HG02840 (cell line): ENCODE results near the gene CLCN7.

Source experiments
- ATAC-seq: cut with Tn5 transposase; IDR thresholded peaks from one replicate; pipeline ENCODE4 v1.9.1; 2021; ENCODE audit warnings: mild to moderate bottlenecking, moderate library complexity, moderate number of reproducible peaks; ENCODE audit not compliant: unreplicated experiment, low FRiP score

Gene CLCN7, protein sequence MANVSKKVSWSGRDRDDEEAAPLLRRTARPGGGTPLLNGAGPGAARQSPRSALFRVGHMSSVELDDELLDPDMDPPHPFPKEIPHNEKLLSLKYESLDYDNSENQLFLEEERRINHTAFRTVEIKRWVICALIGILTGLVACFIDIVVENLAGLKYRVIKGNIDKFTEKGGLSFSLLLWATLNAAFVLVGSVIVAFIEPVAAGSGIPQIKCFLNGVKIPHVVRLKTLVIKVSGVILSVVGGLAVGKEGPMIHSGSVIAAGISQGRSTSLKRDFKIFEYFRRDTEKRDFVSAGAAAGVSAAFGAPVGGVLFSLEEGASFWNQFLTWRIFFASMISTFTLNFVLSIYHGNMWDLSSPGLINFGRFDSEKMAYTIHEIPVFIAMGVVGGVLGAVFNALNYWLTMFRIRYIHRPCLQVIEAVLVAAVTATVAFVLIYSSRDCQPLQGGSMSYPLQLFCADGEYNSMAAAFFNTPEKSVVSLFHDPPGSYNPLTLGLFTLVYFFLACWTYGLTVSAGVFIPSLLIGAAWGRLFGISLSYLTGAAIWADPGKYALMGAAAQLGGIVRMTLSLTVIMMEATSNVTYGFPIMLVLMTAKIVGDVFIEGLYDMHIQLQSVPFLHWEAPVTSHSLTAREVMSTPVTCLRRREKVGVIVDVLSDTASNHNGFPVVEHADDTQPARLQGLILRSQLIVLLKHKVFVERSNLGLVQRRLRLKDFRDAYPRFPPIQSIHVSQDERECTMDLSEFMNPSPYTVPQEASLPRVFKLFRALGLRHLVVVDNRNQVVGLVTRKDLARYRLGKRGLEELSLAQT

DNA sequence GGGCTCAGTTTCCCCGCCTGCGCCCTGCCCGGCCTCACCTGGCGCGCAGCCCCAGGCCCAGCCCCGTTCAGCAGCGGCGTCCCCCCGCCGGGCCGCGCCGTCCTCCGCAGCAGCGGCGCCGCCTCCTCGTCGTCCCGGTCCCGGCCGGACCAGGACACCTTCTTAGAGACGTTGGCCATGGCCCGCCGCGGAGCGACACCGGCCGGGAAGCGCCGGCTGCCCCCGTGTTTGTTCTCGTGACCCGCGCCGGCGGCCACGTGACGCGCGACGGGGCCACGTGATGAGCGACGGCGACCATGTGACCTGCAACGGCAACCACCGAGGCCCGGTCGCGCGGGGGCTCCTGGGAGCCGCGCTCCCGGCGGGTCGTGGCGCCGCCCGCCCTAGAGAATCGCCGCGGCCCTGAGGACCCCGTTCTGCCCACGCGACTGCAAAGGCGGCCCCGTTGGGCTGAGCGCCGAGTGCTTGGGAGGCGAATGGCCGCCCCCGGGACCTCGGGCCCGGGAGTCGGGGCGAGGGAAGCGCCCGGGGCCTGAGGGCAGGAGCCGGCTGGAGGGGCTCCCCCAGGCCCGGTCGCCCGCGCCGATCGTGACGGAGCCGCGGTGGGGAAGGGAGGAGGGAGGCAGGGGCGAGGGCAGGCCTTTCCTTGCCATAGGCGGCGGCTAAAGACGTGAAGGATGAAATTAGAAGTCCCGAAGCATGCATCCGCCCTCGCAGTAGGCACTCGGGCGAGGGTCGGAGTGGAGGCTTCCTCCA lies at the start of gene CLCN7:
CLCN7 (minus strand) TSS at position 233 of the 756 bp plus-strand sequence; CDS start at position 179, 54 bp downstream.
- ATAC-seq = peak; percentile 84

DNA sequence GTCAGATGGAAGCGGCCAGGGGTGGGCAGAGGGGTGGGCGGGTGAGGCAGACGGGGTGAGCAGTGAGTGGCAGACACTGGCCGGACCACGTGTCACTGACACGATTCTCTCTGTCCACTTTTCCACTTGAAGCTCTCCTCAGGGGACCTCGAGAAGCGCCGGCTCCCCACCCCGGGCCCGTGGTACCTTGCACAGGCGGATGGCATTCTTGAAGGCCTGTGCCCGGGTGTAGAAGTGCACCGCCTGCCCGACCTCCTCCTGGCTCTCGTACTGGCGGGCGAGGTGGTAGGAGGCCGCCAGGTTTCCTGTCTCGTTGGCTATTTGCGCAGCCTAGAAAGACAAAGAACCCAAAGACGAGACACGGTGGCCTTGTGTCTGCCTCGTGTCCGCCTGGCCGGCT lies 49.5 kb upstream of the CLCN7 start:
- no peak for ATAC-seq

DNA sequence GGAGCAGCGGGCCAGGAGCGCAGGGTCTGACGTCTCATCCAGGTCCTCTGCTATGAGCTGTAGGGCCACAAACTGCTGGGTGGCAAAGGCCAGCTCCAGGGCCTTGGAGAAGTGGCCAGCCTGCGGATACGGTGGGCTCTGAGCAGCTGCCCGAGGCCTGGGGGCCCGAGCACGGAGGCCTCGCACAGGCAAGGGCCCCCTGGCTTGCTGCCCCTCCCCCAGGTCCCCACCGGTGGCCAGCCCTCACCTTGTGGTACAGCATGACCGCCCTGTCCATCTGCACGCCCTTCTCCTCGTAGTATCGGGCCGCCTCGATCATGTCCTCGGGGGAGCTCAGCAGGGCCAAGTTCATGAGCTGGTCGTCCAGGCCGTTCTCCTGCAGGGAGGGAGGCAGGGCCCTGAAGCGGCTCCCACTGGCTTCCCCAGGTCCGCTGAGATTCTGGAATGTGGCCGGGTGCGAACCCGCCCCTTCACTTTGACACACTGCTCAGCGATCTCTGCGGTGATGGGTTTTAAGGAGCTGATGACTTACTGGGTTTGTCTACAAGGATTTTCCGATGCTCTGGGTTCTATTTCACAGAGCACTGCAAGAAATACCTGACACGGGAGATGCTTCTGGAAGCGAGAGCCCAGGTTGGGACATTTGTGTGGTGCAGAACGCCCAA lies 48.9 kb upstream of the CLCN7 start:
- no peak for ATAC-seq

DNA sequence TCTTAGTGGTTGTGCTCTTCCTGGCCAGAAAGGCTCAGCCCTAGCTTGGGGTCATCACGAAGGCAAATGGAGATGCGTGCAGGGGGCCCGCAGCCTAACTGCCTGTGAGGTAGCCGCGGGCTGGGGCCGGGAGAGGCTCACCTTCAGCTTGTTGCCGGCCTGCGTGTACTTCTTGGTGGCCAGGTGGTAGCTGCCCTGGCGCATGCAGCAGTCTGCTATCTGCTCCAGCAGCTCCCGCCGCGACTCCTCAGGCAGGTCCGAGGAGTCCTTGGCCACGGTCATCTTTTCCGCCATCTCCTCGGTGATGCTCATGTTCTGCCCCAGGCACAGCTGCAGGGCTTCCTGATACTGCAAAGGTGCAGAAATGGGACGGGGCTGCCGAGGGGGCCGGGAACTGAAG lies 45.6 kb upstream of the CLCN7 start:
- ATAC-seq = no peak

DNA sequence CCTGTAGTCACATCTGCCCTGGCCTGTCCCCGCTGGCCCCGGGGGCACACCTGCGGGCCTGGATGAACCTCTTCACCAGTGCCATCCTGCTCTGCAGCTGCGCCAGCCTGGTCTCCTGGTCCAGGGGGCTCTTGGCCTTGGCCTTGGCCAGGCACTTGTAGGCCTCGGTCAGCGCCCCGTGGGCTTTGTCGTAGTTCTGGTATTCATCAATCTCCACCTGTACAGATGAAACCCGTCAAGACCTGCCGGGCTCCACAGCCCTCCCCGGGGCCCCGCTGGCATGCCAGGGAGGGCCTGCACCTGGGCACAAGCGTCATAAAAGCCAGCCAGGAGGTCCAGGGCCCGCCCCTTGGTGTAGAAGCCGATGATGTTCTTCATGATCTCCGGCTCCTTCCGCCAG lies 45.0 kb upstream of the CLCN7 start:
- ATAC-seq = no peak

DNA sequence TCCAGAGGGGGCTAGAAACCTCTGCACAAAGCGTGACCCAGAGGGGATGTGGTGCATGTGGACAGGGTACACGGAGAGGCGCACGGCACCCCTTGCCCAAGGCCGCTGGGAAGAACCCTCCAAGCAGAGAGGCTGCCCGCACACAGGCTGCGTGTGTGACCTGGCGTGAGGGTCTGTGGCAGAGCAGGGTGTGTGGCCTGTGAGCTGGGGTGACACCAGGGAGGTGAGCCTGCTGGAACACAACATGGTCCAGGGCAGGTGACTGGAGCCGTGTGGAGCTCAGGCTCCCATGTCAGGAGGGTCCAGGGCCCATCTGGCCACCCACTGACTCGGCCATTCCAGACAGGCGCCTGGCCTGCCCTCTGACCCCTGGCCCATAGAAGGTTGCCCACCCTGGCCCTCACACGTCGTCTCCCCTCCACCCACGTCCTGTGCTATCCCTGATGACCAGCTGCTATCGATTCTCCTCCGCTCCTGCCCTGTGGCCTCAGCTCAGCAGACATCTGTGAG lies 43.9 kb upstream of the CLCN7 start:
- no peak for ATAC-seq

DNA sequence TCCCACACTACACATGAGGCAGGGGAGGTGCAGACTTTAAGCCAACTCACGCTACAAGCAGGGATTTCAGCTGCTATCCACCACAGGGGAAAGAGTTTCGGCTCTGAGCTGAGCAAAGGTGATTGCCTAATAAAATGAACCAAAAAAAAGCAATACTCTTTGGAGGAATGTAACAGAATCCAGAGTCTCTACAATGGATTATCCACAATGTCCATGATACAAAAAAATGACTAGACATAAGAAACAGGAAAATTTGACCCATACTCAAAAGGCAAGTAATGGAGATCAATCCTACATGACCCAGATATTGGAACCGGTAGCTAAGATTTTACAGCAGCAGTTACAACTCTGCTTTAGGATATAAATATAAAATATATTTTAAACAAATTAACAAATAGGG lies 39.7 kb upstream of the CLCN7 start:
- ATAC-seq = no peak

DNA sequence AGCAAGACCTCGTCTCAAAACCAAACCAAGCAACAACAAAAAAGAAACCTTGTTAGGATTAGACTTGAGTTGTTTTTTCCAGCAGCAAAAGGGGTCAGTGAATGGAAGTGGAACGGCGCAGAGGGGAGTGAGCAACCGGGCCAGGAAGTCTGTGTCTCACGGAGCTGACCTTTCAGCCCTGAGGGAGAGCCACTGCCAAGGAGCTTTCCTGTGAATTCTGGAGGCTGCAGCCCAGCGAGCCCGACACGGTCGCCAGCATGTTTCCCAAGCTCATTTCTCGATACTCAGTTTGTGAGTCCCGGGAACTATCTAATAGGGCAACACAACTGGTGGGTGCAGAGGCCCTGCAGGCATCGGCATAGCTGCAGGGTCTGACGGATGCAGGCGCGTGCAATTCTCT lies 37.9 kb upstream of the CLCN7 start:
- ATAC-seq = no peak

DNA sequence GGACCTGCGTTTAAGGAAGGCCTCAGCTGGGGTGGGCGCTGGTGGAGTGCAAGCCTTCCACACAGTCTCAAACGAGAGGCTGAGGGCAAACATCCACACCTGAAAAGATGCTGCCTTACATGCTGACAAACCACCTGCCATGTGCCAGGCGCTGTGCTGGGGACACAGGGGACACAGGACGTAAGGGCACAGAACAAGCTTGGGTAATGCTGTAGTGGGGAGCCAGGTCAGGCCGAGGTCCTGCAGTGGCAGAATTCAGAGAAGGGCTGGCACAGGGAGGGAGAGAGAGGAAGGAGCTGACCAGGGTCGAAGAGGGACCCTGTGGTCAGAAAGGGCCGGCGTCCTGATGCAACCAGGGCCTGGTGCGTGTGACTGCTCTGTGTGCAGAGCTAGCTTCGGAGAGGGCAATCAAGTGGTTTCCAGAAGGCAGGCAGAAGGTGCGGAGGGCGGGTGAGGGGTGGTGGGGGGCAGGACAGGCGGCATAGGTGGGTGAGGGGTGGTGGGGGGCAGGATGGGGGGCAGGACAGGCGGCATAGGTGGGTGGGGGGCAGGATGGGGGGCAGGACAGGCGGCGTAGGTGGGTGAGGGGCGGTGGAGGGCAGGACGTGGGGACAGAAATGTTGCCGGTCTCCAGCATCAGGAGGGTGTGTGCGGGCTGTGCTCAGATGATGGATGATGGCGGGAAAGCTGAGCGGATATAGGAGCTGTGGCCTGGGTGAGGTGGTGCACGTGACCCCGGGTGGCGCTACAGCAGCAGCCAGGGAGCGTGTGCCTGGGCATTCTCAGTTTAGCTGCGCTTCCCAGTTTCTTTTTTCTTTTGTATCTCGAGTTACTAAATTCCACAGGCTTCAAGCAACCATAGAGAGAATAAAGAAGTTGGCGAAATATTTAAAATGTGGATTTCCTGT lies 37.1 kb upstream of the CLCN7 start:
- no peak for ATAC-seq

DNA sequence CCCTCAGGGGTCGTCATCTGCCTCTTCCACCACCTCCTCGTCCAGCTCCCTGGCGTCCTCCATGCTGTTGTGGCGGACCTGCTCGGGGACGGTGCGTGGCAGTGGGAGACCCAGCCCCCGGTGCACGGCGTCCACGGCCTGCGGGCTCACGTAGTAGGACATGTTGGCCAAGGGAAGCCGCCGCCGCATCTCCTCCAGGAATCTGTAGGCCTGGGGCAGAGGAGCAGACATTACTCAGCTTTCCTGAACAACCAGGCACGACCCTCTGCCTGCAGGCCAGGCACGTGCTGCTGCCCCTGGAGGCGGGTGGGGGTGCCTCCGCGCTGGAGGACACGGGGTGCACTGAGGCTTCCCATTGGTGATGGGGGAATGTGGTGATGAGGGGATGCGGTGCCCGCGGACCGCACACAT lies 36.1 kb upstream of the CLCN7 start:
- no peak for ATAC-seq

DNA sequence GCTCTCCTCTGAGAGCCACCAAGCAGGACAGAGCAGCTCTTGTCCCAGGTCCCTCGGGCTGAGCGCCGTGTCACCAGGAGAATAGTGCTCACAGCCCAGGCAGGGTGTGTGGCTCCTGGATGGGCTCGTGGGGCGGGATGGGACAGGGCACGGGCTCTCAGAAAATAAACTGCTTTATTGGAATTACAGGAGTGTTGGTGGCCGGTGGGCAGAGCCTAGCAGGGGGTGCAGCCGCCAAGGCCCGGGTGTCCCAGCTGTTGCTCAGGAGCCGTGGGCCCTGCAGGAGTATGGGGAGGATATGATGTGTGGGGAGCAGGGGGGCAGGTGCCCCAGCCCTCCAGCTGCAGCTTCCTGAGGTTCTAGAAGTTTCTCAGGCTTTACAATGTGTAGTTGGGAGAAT lies 35.4 kb upstream of the CLCN7 start:
- ATAC-seq = no peak

DNA sequence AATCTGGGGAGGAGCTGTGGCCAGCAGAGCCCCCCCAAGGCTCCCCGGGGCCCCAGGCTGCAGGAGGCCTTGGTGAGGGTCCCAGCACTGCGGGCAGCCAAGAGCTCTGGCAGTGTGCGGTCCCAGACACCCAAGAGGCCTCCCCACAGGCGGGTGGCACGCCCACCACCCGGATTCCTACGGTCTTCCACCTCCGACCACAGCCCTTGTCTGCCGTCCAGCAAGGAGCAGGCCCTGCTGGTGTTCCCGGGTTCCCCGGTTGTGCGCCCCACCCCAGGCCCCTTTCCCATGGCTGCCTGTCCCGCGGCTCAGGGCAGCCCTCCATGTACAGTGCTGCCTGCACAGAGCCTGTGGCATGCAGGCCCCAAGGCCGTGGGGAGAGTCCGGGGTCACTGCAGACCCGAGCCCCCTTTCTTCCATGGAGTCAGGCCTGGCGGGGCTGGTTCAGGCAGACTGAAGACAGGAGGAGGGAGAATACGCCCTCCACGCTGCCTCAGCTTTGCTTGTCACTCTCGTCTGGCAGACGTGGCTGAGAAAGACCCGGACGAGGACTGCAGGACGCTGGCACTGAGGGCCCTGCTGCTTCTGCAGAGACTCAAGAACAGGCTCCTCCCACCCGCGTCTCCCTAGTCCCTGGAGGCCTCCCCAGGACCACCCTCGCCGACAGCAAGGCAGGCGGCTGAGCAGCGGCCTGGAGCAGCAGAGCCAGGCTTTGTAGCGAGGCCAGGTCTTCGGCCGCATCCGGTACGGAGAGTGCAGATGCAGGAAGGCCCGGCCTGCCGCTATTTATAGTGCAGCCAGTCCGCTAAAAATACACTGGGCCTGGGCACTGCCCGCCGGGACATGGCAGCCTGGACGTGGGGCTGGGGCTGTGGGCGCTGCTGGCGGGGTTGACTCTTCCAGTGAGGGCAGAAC lies 34.7 kb upstream of the CLCN7 start:
- ATAC-seq = no peak

DNA sequence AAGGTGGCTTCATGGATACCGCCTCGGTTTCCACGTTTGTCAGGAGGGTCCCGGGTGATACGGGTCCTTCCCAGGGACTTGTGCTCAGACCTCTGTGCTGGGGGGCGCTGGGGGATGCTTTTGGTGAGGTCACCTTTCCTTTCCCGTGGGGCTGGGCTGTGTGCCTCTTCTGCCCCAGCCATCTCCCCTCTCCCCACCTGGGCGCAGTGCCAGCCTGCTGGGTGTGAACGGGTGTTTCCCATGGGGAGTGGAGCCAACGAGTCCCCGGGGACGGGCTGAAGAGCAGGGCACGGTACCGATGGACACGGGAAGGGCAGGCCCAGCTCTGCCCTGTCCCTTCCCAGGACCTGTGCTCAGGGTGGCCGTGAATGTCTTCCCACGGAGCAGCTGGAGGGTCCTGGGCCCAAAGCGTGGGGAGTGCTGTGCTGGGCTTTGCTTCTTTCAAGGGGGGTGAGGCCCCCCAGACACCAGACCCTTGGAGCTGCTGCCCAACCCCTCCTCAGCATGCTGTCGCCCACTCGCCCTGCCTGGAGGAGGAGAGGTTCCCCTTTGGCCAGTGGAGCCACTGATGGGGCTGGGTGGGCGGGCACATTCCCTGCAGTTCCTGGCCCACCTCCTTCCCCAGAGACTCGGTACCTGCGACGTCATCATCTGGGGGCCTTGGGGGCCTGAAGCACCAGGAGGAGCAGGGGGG lies 33.8 kb upstream of the CLCN7 start:
- ATAC-seq = no peak

DNA sequence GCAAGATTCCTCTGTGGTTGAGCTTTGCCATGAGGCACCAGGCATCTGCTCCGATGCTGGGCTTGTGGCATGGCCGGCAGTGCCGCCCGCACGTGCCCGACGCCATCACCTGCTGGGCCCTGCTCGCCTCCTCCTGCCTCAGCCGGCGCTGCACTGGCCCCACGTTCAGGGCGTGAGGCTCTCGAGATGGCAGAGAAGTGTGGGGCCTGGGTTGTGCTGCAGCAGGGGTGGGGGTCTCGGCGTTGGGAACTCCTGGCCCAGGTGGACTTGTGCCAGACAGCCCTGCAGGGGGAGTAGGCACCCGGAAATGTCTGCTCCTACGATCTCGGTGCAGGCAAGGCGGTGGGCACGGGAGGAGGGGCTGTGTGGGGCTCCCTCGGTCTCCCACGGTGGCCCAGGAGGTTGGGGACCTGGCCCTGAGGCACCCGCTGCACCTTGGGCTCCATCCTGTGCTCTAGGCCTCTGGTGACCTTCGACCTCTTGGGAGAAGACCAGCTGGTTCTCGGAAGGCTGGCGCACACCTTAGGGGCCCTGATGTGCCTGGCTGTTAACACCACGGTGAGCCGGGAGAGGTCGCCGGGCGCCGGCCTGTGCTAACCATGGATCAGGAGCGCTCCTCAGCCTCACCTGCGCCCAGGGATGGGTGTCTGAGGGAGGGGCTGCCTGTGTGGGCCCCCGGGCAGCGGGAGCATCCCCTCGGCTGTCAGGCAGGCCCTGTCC lies 31.8 kb upstream of the CLCN7 start:
- no peak for ATAC-seq

DNA sequence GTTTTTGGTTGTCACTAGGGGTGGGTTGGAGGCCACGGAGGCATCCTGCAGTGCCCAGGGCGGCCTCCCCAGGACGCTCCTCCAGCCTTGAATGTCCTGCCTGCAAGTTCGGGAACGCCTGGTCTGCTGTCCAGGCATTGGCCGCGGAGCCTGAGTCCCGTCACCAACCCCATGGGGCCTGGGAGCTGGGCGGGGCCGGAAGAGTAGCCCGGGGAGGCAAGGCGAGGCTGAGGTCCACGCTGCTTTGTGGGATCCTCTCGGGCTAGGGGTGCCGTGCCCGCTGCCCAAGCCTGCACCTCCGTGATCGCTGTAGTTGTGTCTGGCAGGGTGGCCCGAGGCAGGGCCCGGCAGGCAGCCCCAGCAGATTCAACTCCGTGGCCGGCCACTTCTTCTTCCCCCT lies 31.1 kb upstream of the CLCN7 start:
- ATAC-seq = no peak

DNA sequence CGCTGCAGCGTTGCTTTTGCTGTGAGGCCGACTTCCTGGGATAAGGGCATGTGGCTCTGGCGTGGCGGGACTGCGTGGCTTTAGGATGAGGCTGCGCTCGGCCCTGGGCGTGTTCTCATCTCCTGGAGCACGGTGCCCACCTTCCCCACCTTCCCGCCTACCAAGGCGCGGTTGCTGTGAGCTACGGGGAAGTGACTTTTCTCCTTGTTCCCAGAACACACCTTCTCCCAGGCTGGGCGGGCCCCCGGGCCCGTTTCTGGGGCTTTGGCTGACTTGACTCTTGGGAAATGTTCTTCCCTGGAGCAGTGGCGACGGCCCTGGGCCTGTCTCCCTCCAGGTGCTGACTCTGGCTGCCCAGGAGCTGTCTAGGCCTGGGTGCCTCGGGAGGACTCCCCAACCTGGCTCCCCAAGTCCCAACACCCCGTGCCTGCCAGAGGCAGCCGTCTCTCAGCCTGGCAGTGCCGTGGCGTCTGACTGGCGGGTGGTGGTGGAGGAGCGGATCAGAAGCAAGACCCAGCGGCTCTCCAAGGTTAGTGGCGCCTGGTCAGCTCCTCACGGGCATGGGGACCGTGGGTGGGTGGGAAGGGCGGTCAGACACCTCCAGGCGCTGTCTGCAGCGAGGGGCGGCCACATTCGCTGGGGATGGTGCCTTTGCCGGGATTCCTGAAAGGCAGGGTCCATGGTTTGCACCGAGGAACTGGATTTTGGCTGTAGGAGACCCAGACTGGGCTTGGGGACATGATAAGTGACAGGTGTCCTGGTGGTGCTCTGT lies 30.4 kb upstream of the CLCN7 start:
- ATAC-seq = no peak
